ENCODE data around the gene SGF29. TPM values are rescaled to one million over a fixed set of nuclear protein-coding genes. Genes with fewer than 3 reads are reported as not detected.

The SGF29 gene
- total and polyA plus RNA-seq, 2 of the 4 experiments (the other 2 are of a cell fraction) = 4.3 to 7.7 TPM

GRCh38 chr16:28589930-28590329, 36.2 kb downstream of the SGF29 start:
- no TSS peak for BruUV-seq (replicated peaks)
- 0 out of 2 replicates have a peak, but pooled peaks cover under 1% of the 10 kb centered on the region for H3K9me1 ChIP-seq (ENCODE audit: insufficient read depth, low read length)
- intact Hi-C loops (cut with micrococcal nuclease) = no loop called here
- H3K4me3 ChIP-seq (ENCODE audit: insufficient read depth, low read depth, low read length) = no peak overlapping the region
- no peak overlapping the region for H3K4ac ChIP-seq (ENCODE audit: low read depth, low read length)
- H4K20me1 ChIP-seq (ENCODE audit: insufficient read depth, low read length) = no peaks in the 10 kb centered on the region
- no peak overlapping the region for H2BK5ac ChIP-seq (ENCODE audit: low read depth, low read length, poor library complexity, severe bottlenecking)
- no peak overlapping the region for H3K4me2 ChIP-seq (ENCODE audit: low read depth, low read length)
- no peak overlapping the region for H4K8ac ChIP-seq (ENCODE audit: low read depth in 2 of 2, low read length in 2 of 2)
- no peaks in the 10 kb centered on the region for H3K4me1 ChIP-seq (ENCODE audit: control insufficient read depth, insufficient read depth, low read length)
- TF ChIP-seq MXI1 (IDR thresholded peaks at IDR 0.05; ENCODE audit: borderline replicate concordance, low read depth, low read length) (no peak), MAFK (IDR thresholded peaks at IDR 0.05; ENCODE audit: low read depth, low read length) (no peak), FOS (IDR thresholded peaks at IDR 0.05; ENCODE audit: low read depth, low read length) (no peak), BHLHE40 (IDR thresholded peaks at IDR 0.05; ENCODE audit: low read depth, low read length) (no peak)
- no peaks in the 10 kb centered on the region for H3K27me3 ChIP-seq (ENCODE audit: control insufficient read depth, insufficient read depth, low read length)
- no peak overlapping the region for H3K18ac ChIP-seq (ENCODE audit: low read depth, low read length)
- in situ Hi-C loops (cut with MboI; ENCODE audit: low sequenced_read_pairs) = no loop called here
- no peak overlapping the region for H2AFZ ChIP-seq (replicated peaks; ENCODE audit: low read length, poor library complexity)
- POLR2A ChIA-PET (ENCODE audit: unreplicated experiment) = no interaction called here
- no peak overlapping the region for H4K5ac ChIP-seq (ENCODE audit: low read depth, low read length)
- ATAC-seq (ENCODE audit: low read depth) (no peak), DNase-seq (no peak)
- no peak overlapping the region for H2BK20ac ChIP-seq (ENCODE audit: low read depth, low read length)
- no peak overlapping the region for H2AK9ac ChIP-seq (replicated peaks; ENCODE audit: low read depth, low read length, poor library complexity)
- H2BK15ac ChIP-seq (ENCODE audit: low read depth, low read length) = no peak overlapping the region
- WGBS, 2 experiments (ENCODE audit: extremely low coverage in 2 of 2, insufficient read length in 1 of 2) = 98% methylated on average over 6 of the region's 13 CpGs; no CpG with 5 or more reads in 1 of the 2 experiments
- no peak overlapping the region for H2AK5ac ChIP-seq (ENCODE audit: low read depth, low read length)
- CTCF ChIA-PET = no interaction called here
- no peak overlapping the region for H3K56ac ChIP-seq (ENCODE audit: extremely low read depth, insufficient read depth, low read length)
- no peaks in the 10 kb centered on the region for H3K9me3 ChIP-seq (ENCODE audit: control insufficient read depth, insufficient read depth, low read length)
- H3K79me1 ChIP-seq (ENCODE audit: low read depth in 1 of 2, low read length in 2 of 2) = no peaks in the 10 kb centered on the region
- no peak overlapping the region for H3K9ac ChIP-seq (ENCODE audit: low read depth, low read length)
- H4K91ac ChIP-seq (ENCODE audit: insufficient read depth, low read depth, low read length) = no peak overlapping the region
- no peak overlapping the region for H3K14ac ChIP-seq (replicated peaks; ENCODE audit: low read depth, low read length)
- no peak overlapping the region for H3K27ac ChIP-seq (ENCODE audit: insufficient read depth, low read length)
- no peak overlapping the region for H2BK120ac ChIP-seq (ENCODE audit: low read depth, low read length)
- peaks cover 21% of the 10 kb centered on the region for H3K36me3 ChIP-seq (ENCODE audit: control insufficient read depth, insufficient read depth, low read length)
- H3K23ac ChIP-seq (ENCODE audit: low read depth, low read length) = no peak overlapping the region
- dilution Hi-C loops (cut with HindIII; ENCODE audit: low sequenced_read_pairs, unreplicated experiment) = no loop called here

Data from IMR-90 (cell line).